Sigmoid colon (tissue), 7 donors: ENCODE measurements around the gene SORCS1. TPM values are rescaled to one million over a fixed set of nuclear protein-coding genes. Genes with fewer than 3 reads are reported as not detected.

Experiments used
- DNase-seq: peaks from one replicate; pipeline ENCODE4 v3.0.0-alpha.2; 2019
- H3K27ac ChIP-seq, 4 donors: fragments of 200-600 bp; sonication (generic); one replicate each; pipeline ENCODE4 v1.5.1; 2016 to 2019; ENCODE audit warnings: mild to moderate bottlenecking in 1 of 4
- H3K27me3 ChIP-seq, 3 donors: fragments of 200-600 bp; sonication (generic); one replicate each; pipeline ENCODE4 v1.5.1; 2019; ENCODE audit warnings: mild to moderate bottlenecking in 1 of 3
- H3K36me3 ChIP-seq, 4 donors: fragments of 200-600 bp; sonication (generic); one replicate each; pipeline ENCODE4 v1.5.1; 2016 to 2019
- H3K4me1 ChIP-seq, 4 donors: fragments of 200-600 bp; sonication (generic); one replicate each; pipeline ENCODE4 v1.5.1; 2017 to 2019
- H3K4me3 ChIP-seq, 4 donors: fragments of 200-600 bp; sonication (generic); one replicate each; pipeline ENCODE4 v1.5.1; 2017 to 2019; ENCODE audit warnings: mild to moderate bottlenecking in 2 of 4, moderate library complexity in 1 of 4
- H3K9me3 ChIP-seq, 4 donors: fragments of 200-600 bp in 3 of 4; sonication (generic) in 3 of 4; one replicate each; pipeline versions ENCODE4 v1.5.1 to v1.6.1; 2013 to 2019
- CTCF ChIP-seq, 4 experiments: fragments of 450-650 bp in 3 of 4; fragments of 200-600 bp in 1 of 4; IDR thresholded peaks; one replicate each; pipeline ENCODE4 v1.5.1; 2016 to 2019; ENCODE audit warnings: antibody characterized with exemption in 4 of 4, mild to moderate bottlenecking in 3 of 4, moderate library complexity in 2 of 4
- EP300 ChIP-seq, 4 donors: sonication (generic); formaldehyde crosslinking; IDR thresholded peaks; one replicate each; pipeline ENCODE4 v1.6.1; 2017; ENCODE audit warnings: antibody characterized with exemption in 4 of 4
- POLR2A ChIP-seq, 2 donors: fragments of 450-650 bp; IDR thresholded peaks; one replicate each; pipeline ENCODE4 v1.6.1; 2016; ENCODE audit warnings: antibody characterized with exemption in 2 of 2, mild to moderate bottlenecking in 2 of 2, moderate library complexity in 2 of 2
- POLR2AphosphoS5 ChIP-seq, 4 donors: sonication (generic); formaldehyde crosslinking; IDR thresholded peaks; one replicate each; pipeline ENCODE4 v1.6.1; 2017; ENCODE audit warnings: antibody characterized with exemption in 4 of 4
- whole genome bisulfite sequencing, 2 donors: extraction: QIAGEN DNeasy Blood & Tissue Kit; methylation state at CpG; one replicate each; pipeline ENCODE4 v1.1.7; 2013; 5-methylcytosine and 5-hydroxymethylcytosine counted together
- intact Hi-C: fragments of 100-400 bp; cut with DNase I; formaldehyde crosslinking; loops from one replicate; pipeline ENCODE4 v1.15.1; 2023
- polyA plus RNA-seq, 3 donors: library from polyadenylated mRNA; stranded (reverse); fragments of 200-250 nt; gene quantifications; one replicate each; pipeline ENCODE4 v1.2.3, GENCODE V29; 2013
- total RNA-seq, 4 donors: library from RNA; depleted of rRNA; stranded (reverse); fragments of >200 nt; gene quantifications; one replicate each; pipeline ENCODE4 v1.1.0, GENCODE V29; 2016
- donor health status: healthy with polysubstance abuse.
- donor health status: Bipolar disorder and iron deficiency.
- donor health status: healthy.

The SORCS1 gene
- total and polyA plus RNA-seq, 7 donors = 2.5 to 18.3 (median 8.7) TPM; not detected in 1

GRCh38 chr10:107081644-107082043 is 82.9 kb downstream of the SORCS1 start:
- no peak overlapping the region for H3K27ac ChIP-seq
- H3K27me3 ChIP-seq = no peaks in the 10 kb centered on the region
- no peak for DNase-seq
- WGBS, 2 donors = 52 to 81% methylated on average over 1 of the region's 1 CpG
- H3K9me3 ChIP-seq = no peaks in the 10 kb centered on the region
- intact Hi-C loops = no loop called here
- H3K4me3 ChIP-seq = no peak overlapping the region
- TF ChIP-seq POLR2A (IDR thresholded peaks at IDR 0.05) (no peak), POLR2AphosphoS5 (IDR thresholded peaks at IDR 0.05) (no peak), CTCF (IDR thresholded peaks at IDR 0.05) (no peak), EP300 (IDR thresholded peaks at IDR 0.05) (no peak)
- no peaks in the 10 kb centered on the region for H3K36me3 ChIP-seq
- peaks cover 0 to 19% (median 16%) of the 10 kb centered on the region in 4 donors for H3K4me1 ChIP-seq

- no peak overlapping the region for H3K27ac ChIP-seq
- no peaks in the 10 kb centered on the region for H3K9me3 ChIP-seq
- TF ChIP-seq POLR2A (IDR thresholded peaks at IDR 0.05) (no peak), POLR2AphosphoS5 (IDR thresholded peaks at IDR 0.05) (no peak), CTCF (IDR thresholded peaks at IDR 0.05) (no peak), EP300 (IDR thresholded peaks at IDR 0.05) (no peak)
- no peaks in the 10 kb centered on the region for H3K36me3 ChIP-seq
- peaks cover 0 to 13% (median 12%) of the 10 kb centered on the region in 4 donors for H3K4me1 ChIP-seq
- DNase-seq = no peak
- intact Hi-C loops = no loop called here
- no peaks in the 10 kb centered on the region for H3K27me3 ChIP-seq
- no peak overlapping the region for H3K4me3 ChIP-seq
- 53 to 80% methylated on average over 2 of the region's 2 CpGs for WGBS, 2 donors
These were observed 89.4 kb downstream of the SORCS1 start for GRCh38 chr10:107075117-107075516.

GRCh38 chr10:107072786-107073185 is 91.7 kb downstream of the SORCS1 start:
- peaks cover 0 to 5% (median 1%) of the 10 kb centered on the region in 4 donors for H3K4me1 ChIP-seq
- no peak for DNase-seq
- H3K4me3 ChIP-seq = no peak overlapping the region
- no peaks in the 10 kb centered on the region for H3K9me3 ChIP-seq
- no peaks in the 10 kb centered on the region for H3K36me3 ChIP-seq
- H3K27ac ChIP-seq = no peak overlapping the region
- intact Hi-C loops = no loop called here
- no peaks in the 10 kb centered on the region for H3K27me3 ChIP-seq
- WGBS, 2 donors = 72 to 76% methylated on average over 5 of the region's 5 CpGs
- TF ChIP-seq CTCF (IDR thresholded peaks at IDR 0.05) = no peak

- TF ChIP-seq POLR2A (IDR thresholded peaks at IDR 0.05) = no peak
- no peak for TF ChIP-seq POLR2AphosphoS5 (IDR thresholded peaks at IDR 0.05)
- TF ChIP-seq CTCF (IDR thresholded peaks at IDR 0.05) = no peak
- no peak for TF ChIP-seq EP300 (IDR thresholded peaks at IDR 0.05)
- Histone ChIP-seq H3K4me3 (no peak overlapping the region), H3K27me3 (no peaks in the 10 kb centered on the region), H3K36me3 (no peaks in the 10 kb centered on the region), H3K4me1 (peaks cover 0 to 12% (median 3%) of the 10 kb centered on the region in 4 donors), H3K27ac (no peak overlapping the region), H3K9me3 (no peaks in the 10 kb centered on the region)
- intact Hi-C loops = no loop called here
- DNase-seq = no peak
- WGBS, 2 donors = 81 to 85% methylated on average over 3 of the region's 3 CpGs
These were observed 92.5 kb downstream of the SORCS1 start for GRCh38 chr10:107072028-107072427.

DNA sequence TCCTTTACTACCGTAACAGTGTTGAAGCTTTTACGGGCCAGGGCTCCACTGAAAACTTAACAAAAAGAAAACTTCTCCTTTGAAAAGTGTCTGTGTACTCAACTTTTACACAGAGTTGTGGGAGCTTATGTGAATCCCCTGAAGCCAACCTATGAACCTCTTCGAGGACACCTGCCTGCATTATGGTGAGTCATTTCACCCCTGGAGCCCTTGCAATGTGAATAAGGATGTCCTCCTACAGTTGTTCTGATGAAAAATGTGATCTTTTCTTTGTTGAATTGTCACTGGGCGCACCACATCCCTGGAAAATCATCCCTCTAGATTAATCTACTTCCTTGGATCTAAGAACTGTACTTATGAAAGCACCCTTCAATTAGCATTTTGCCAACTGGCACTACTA is 93.2 kb downstream of the SORCS1 start:
- H3K4me1 ChIP-seq = peaks cover 0 to 18% (median 6%) of the 10 kb centered on the region in 4 donors
- no peaks in the 10 kb centered on the region for H3K36me3 ChIP-seq
- H3K27ac ChIP-seq = no peak overlapping the region
- intact Hi-C loops = no loop called here
- WGBS, 2 donors = 79 to 83% methylated on average over 4 of the region's 4 CpGs
- H3K9me3 ChIP-seq = no peaks in the 10 kb centered on the region
- no peaks in the 10 kb centered on the region for H3K27me3 ChIP-seq
- H3K4me3 ChIP-seq = no peak overlapping the region
- TF ChIP-seq POLR2AphosphoS5 (IDR thresholded peaks at IDR 0.05) (no peak), POLR2A (IDR thresholded peaks at IDR 0.05) (no peak), CTCF (IDR thresholded peaks at IDR 0.05) (no peak), EP300 (IDR thresholded peaks at IDR 0.05) (no peak)
- DNase-seq = no peak
